ENCODE data around the gene THRA. TPM values are rescaled to one million over a fixed set of nuclear protein-coding genes. Genes with fewer than 3 reads are reported as not detected.

The THRA gene
- total RNA-seq, 1 donor from 2014 or later, result 88.3 TPM

- intact Hi-C loops (cut with DNase I), result no loop called here
- ATAC-seq (no peak), DNase-seq (ENCODE audit: missing footprints) (no peak)
Observed at GRCh38 chr17:40025559-40025958, 37.2 kb upstream of the THRA start.

- no peak for DNase-seq (ENCODE audit: missing footprints)
- intact Hi-C loops (cut with DNase I), result no loop called here
Observed at GRCh38 chr17:40025991-40026815, 36.6 kb upstream of the THRA start.

GRCh38 chr17:40026816-40027613, 35.8 kb upstream of the THRA start:
- ATAC-seq (peak; percentile 91), DNase-seq (ENCODE audit: missing footprints) (peak; percentile 88)
- intact Hi-C loops (cut with DNase I), result no loop called here

More at GRCh38 chr17:40025991-40026815, 36.6 kb upstream of the THRA start:
- peak; percentile 2 for ATAC-seq

- ATAC-seq, result no peak
- intact Hi-C loops (cut with DNase I), result no loop called here
- DNase-seq (ENCODE audit: missing footprints), result no peak
Observed at GRCh38 chr17:40027614-40028012, 35.2 kb upstream of the THRA start.

GRCh38 chr17:40028595-40028994, 34.2 kb upstream of the THRA start:
- DNase-seq (ENCODE audit: missing footprints), result no peak
- intact Hi-C loops (cut with DNase I), result no loop called here
- no peak for ATAC-seq

- ATAC-seq (no peak), DNase-seq (ENCODE audit: missing footprints) (no peak)
- intact Hi-C loops (cut with DNase I), result no loop called here
Observed at GRCh38 chr17:40031706-40032105, 31.1 kb upstream of the THRA start.

GRCh38 chr17:40032322-40033320, 30.1 kb upstream of the THRA start:
- intact Hi-C loops (cut with DNase I), result no loop called here
- no peak for DNase-seq (ENCODE audit: missing footprints)
- ATAC-seq, result peak; percentile 78

- intact Hi-C loops (cut with DNase I), result no loop called here
- DNase-seq (ENCODE audit: missing footprints) (no peak), ATAC-seq (no peak)
Observed at GRCh38 chr17:40033339-40033738, 29.4 kb upstream of the THRA start.

- intact Hi-C loops (cut with DNase I), result loop anchor here (5.0 kb wide), 2 partner anchors 38 to 133 kb away; no protein-coding TSS in a partner anchor
- no peak for ATAC-seq
- no peak for DNase-seq (ENCODE audit: missing footprints)
Observed at GRCh38 chr17:40034426-40035161, 28.2 kb upstream of the THRA start.

GRCh38 chr17:40035162-40035559, 27.6 kb upstream of the THRA start:
- DNase-seq (ENCODE audit: missing footprints) (no peak), ATAC-seq (no peak)
- intact Hi-C loops (cut with DNase I), result loop anchor here (5.0 kb wide), 2 partner anchors 37 to 132 kb away; no protein-coding TSS in a partner anchor

- peak; percentile 92 for ATAC-seq
- intact Hi-C loops (cut with DNase I), result loop anchor here (2.0 to 5.0 kb wide), 3 partner anchors 33 to 128 kb away; no protein-coding TSS in a partner anchor
- no peak for DNase-seq (ENCODE audit: missing footprints)
Observed at GRCh38 chr17:40038882-40039513, 23.8 kb upstream of the THRA start.

- intact Hi-C loops (cut with DNase I), result no loop called here
- no peak for DNase-seq (ENCODE audit: missing footprints)
- no peak for ATAC-seq
Observed at GRCh38 chr17:40041196-40041595, 21.6 kb upstream of the THRA start.

GRCh38 chr17:40056379-40057015, 6.3 kb upstream of the THRA start:
- ATAC-seq (no peak), DNase-seq (ENCODE audit: missing footprints) (no peak)
- intact Hi-C loops (cut with DNase I), result no loop called here

- ATAC-seq (peak; percentile 16), DNase-seq (ENCODE audit: missing footprints) (no peak)
- intact Hi-C loops (cut with DNase I), result no loop called here
Observed at GRCh38 chr17:40058186-40058784, 4.5 kb upstream of the THRA start.

- intact Hi-C loops (cut with DNase I), result no loop called here
- no peak for ATAC-seq
- no peak for DNase-seq (ENCODE audit: missing footprints)
Observed at GRCh38 chr17:40058865-40059264, 3.9 kb upstream of the THRA start.

GRCh38 chr17:40059729-40060475, 2.9 kb upstream of the THRA start:
- DNase-seq (ENCODE audit: missing footprints) (no peak), ATAC-seq (no peak)
- intact Hi-C loops (cut with DNase I), result no loop called here
